ENCODE data around the gene TXNDC2. TPM values are rescaled to one million over a fixed set of nuclear protein-coding genes. Genes with fewer than 3 reads are reported as not detected.
"Not testable (repeated sequence)": the region's sequence is repeated elsewhere in the genome, so short reads cannot be mapped to it uniquely, and the experiment has no call there.

Gene TXNDC2
- total RNA-seq, 4 donors from 2014 or later = 0.62 to 0.96 TPM; not detected in 2

DNA sequence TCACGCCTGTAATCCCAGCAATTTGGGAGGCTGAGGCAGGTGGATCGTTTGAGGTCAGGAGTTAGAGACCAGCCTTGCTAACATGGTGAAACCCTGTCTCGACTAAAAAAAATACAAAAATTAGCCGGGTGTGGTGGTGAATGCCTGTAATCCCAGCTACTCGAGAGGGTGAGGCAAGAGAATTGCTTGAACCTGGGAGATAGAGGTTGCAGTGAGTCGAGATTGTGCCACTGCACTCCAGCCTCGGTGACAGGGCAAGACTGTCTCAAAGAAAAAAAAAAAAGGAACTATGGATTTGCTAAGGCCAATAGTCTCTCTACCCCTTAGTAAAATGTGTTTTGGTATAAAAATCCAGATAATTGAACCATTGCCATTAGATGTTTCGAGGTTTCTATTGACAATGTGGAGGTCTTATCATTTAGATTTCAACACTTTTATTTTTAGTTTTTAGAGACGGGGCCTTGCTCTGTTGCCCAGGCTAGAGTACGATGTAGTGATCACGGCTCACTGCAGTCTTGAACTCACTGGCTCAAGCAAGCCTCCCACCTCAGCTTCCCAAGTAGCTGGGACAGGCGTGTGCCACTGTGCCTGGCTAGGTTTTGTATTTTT lies 1.1 kb upstream of the TXNDC2 start:
- TF ChIP-seq POLR2A (IDR thresholded peaks at IDR 0.05) = no peak
- TF ChIP-seq POLR2AphosphoS5 (IDR thresholded peaks at IDR 0.05) = no peak
- TF ChIP-seq EP300 (IDR thresholded peaks at IDR 0.05) = no peak
- Histone ChIP-seq H3K4me1 (no peaks in the 10 kb centered on the region), H3K27ac (no peak overlapping the region), H3K36me3 (no peaks in the 10 kb centered on the region), H3K27me3 (no peaks in the 10 kb centered on the region), H3K4me3 (no peak overlapping the region), H3K9me3 (no peaks in the 10 kb centered on the region)
- WGBS, 2 donors (ENCODE audit: low coverage in 1 of 2) = 88 to 95% methylated on average over 10 of the region's 12 CpGs
- no peak for ATAC-seq

DNA sequence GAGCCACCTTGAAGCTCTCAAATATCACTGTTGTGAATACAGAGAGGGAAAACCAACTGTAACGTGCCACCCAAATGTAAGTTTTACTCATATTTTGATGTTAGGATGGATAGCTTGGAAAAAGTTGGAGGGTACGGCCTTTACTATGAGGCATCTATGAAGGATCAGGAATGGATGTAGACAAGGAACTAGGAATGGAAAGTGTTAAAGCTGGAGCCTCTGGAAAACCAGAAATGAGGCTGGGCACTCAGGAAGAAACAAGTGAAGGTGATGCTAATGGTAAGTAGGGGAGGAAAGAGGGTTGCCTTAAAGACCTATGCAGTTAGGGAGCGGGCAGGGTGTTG lies 204 bp downstream of the TXNDC2 start:
- Histone ChIP-seq H3K27me3 (no peaks in the 10 kb centered on the region), H3K4me3 (no peak overlapping the region), H3K27ac (no peak overlapping the region), H3K36me3 (no peaks in the 10 kb centered on the region), H3K9me3 (no peaks in the 10 kb centered on the region), H3K4me1 (no peaks in the 10 kb centered on the region)
- TF ChIP-seq POLR2A (IDR thresholded peaks at IDR 0.05) = no peak
- TF ChIP-seq, protein P1, sequence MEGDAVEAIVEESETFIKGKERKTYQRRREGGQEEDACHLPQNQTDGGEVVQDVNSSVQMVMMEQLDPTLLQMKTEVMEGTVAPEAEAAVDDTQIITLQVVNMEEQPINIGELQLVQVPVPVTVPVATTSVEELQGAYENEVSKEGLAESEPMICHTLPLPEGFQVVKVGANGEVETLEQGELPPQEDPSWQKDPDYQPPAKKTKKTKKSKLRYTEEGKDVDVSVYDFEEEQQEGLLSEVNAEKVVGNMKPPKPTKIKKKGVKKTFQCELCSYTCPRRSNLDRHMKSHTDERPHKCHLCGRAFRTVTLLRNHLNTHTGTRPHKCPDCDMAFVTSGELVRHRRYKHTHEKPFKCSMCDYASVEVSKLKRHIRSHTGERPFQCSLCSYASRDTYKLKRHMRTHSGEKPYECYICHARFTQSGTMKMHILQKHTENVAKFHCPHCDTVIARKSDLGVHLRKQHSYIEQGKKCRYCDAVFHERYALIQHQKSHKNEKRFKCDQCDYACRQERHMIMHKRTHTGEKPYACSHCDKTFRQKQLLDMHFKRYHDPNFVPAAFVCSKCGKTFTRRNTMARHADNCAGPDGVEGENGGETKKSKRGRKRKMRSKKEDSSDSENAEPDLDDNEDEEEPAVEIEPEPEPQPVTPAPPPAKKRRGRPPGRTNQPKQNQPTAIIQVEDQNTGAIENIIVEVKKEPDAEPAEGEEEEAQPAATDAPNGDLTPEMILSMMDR (IDR thresholded peaks at IDR 0.05) = no peak
- no peak for TF ChIP-seq EP300 (IDR thresholded peaks at IDR 0.05)
- TF ChIP-seq POLR2AphosphoS5 (IDR thresholded peaks at IDR 0.05) = no peak
- ATAC-seq = no peak
- 93% methylated on average over 3 of the region's 3 CpGs for WGBS, 2 donors (ENCODE audit: low coverage in 1 of 2)

DNA sequence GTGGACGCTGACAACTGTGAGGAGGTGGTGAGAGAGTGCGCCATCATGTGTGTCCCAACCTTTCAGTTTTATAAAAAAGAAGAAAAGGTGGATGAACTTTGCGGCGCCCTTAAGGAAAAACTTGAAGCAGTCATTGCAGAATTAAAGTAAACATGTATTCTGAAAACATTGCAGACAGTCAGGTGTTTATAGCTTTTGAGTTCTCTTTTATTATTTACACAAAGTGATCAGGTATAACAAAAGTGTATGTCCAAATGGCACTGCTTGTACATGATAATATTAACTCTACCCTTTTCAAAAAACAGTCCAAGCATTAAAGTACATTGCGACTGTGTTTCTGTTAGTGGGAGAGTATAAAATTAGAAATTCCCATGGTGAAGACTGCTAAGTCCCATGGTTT lies 2.2 kb downstream of the TXNDC2 start:
- H3K36me3 ChIP-seq = no peaks in the 10 kb centered on the region
- H3K27me3 ChIP-seq = no peaks in the 10 kb centered on the region
- H3K27ac ChIP-seq = no peak overlapping the region
- H3K9me3 ChIP-seq = no peaks in the 10 kb centered on the region
- no peak overlapping the region for H3K4me3 ChIP-seq
- WGBS, 2 donors (ENCODE audit: low coverage in 1 of 2) = 94% methylated on average over 5 of the region's 5 CpGs; no CpG with 5 or more reads in 1 of the 2 donors
- TF ChIP-seq, protein P1 (IDR thresholded peaks at IDR 0.05) = no peak
- TF ChIP-seq POLR2A (IDR thresholded peaks at IDR 0.05) = no peak
- no peak for TF ChIP-seq EP300 (IDR thresholded peaks at IDR 0.05)
- no peak for TF ChIP-seq POLR2AphosphoS5 (IDR thresholded peaks at IDR 0.05)
- H3K4me1 ChIP-seq = no peaks in the 10 kb centered on the region
- no peak for ATAC-seq

DNA sequence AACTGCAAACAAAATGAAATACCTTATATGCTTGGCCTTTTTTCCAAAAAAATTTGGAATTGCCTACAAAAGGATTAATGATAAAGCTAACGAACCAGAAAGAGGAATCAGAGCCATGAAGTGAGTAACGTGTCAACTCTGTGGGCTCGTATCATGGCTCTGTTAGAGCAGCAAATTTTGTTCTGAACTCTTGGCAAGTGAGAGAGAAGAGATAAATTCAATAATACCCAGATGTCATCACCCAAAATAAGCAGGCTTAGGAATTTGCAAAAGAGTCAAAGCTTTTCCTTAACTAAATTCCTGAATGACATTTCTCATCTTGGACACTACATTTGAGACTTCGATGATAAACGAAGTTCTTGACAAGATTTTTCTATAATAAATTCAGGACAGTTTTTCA lies 4.4 kb downstream of the TXNDC2 start:
- H3K9me3 ChIP-seq = no peaks in the 10 kb centered on the region

DNA sequence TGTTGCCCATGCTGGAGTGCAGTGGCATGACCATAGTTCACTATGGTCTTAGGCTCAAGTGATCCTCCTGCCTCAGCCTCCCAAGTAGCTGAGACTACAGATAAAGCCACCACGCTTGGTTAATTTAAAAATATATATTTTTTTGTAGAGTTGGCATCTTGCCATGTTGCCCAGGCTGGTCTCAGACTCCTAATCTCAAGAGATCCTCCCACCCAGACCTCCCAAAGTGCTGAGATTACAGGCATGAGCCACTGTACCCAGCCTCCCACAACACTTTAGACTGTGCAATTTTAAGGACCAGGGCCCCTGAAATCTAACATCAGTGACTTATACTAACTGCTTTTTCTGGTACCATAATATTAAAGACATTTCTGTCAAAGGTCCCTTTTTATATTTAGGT lies 5.2 kb downstream of the TXNDC2 start:
- Histone ChIP-seq H3K9me3 (no peaks in the 10 kb centered on the region), H3K27ac (no peak overlapping the region), H3K27me3 (no peaks in the 10 kb centered on the region), H3K4me3 (no peak overlapping the region), H3K36me3 (no peaks in the 10 kb centered on the region), H3K4me1 (no peaks in the 10 kb centered on the region)
- ATAC-seq = no peak
- WGBS, 2 donors (ENCODE audit: low coverage in 1 of 2) = 83 to 86% methylated on average over 1 of the region's 1 CpG
- TF ChIP-seq POLR2A (IDR thresholded peaks at IDR 0.05) (no peak), EP300 (IDR thresholded peaks at IDR 0.05) (no peak), POLR2AphosphoS5 (IDR thresholded peaks at IDR 0.05) (no peak)
- TF ChIP-seq, protein P1 (IDR thresholded peaks at IDR 0.05) = no peak

More for the DNA sequence above, 4.4 kb downstream of the TXNDC2 start:
- no peak for ATAC-seq
- Histone ChIP-seq H3K27me3 (no peaks in the 10 kb centered on the region), H3K36me3 (no peaks in the 10 kb centered on the region), H3K4me3 (no peak overlapping the region), H3K4me1 (no peaks in the 10 kb centered on the region), H3K27ac (no peak overlapping the region)
- TF ChIP-seq, protein P1 (IDR thresholded peaks at IDR 0.05) = no peak
- TF ChIP-seq POLR2A (IDR thresholded peaks at IDR 0.05) = no peak
- TF ChIP-seq POLR2AphosphoS5 (IDR thresholded peaks at IDR 0.05) = no peak
- no peak for TF ChIP-seq EP300 (IDR thresholded peaks at IDR 0.05)
- 41 to 81% methylated on average over 5 of the region's 5 CpGs for WGBS, 2 donors (ENCODE audit: low coverage in 1 of 2)

DNA sequence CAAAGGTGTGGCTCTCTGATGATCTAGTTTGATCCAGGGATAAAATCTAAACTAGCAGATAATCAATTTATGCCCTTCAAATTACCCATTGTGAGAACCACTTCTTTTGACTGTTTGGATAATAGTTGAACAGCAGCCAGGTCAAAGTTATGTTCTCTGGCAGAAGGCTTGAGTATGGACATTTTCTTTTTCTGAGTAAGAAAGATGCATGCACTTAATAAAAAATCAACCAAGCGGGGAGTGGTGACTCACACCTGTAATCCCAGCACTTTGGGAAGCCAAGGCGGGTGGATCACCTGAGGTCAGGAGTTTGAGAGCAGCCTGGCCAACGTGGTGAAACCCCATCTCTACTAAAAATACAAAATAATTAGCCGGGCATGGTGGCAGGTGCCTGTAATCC lies 5.7 kb downstream of the TXNDC2 start:
- H3K4me3 ChIP-seq, ATAC-seq, H3K4me1 ChIP-seq, H3K9me3 ChIP-seq, H3K27me3 ChIP-seq, H3K36me3 ChIP-seq, H3K27ac ChIP-seq: not testable (repeated sequence)
- WGBS, 2 donors (ENCODE audit: low coverage in 1 of 2) = 42% methylated on average over 3 of the region's 4 CpGs; no CpG with 5 or more reads in 1 of the 2 donors
